AG10803 (cell line): ENCODE data around the gene COL11A1.

Source experiments
- DNase-seq: peaks from one replicate; pipeline ENCODE4 v3.0.0; 2010; ENCODE audit warnings: low read depth
- H3K4me3 ChIP-seq: 2 replicates; pipeline ENCODE4 v1.5.1; 2011; ENCODE audit warnings: mild to moderate bottlenecking, low read length, control low read depth
- TF ChIP-seq, protein P1 (sequence below): conservative IDR thresholded peaks from 2 replicates; pipeline ENCODE4 v1.5.1; 2011; ENCODE audit warnings: mild to moderate bottlenecking, low read length, control low read depth, inconsistent platforms

The COL11A1 gene

DNA sequence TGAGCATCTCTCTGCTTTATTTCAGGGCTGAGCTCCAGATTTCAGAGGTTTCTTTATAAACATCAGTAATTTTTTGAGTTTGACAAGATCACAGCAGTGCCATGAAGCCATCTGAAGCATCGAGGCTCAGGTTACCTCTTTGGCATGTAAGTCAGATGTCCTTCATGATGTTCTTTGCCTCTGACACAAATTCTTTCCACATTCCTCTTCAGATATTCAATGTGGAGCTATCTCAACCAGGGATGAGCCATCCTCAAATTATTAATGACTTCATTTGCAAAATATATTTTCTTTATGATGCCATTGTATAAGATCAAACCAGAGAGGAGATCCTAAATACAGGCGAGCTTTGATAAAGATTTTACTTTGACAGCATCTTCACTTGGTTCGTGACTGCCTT lies 256.7 kb downstream of the COL11A1 start:
- no peak overlapping the region for H3K4me3 ChIP-seq
- TF ChIP-seq, protein P1, sequence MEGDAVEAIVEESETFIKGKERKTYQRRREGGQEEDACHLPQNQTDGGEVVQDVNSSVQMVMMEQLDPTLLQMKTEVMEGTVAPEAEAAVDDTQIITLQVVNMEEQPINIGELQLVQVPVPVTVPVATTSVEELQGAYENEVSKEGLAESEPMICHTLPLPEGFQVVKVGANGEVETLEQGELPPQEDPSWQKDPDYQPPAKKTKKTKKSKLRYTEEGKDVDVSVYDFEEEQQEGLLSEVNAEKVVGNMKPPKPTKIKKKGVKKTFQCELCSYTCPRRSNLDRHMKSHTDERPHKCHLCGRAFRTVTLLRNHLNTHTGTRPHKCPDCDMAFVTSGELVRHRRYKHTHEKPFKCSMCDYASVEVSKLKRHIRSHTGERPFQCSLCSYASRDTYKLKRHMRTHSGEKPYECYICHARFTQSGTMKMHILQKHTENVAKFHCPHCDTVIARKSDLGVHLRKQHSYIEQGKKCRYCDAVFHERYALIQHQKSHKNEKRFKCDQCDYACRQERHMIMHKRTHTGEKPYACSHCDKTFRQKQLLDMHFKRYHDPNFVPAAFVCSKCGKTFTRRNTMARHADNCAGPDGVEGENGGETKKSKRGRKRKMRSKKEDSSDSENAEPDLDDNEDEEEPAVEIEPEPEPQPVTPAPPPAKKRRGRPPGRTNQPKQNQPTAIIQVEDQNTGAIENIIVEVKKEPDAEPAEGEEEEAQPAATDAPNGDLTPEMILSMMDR = no peak
- DNase-seq = peak; percentile 31

DNA sequence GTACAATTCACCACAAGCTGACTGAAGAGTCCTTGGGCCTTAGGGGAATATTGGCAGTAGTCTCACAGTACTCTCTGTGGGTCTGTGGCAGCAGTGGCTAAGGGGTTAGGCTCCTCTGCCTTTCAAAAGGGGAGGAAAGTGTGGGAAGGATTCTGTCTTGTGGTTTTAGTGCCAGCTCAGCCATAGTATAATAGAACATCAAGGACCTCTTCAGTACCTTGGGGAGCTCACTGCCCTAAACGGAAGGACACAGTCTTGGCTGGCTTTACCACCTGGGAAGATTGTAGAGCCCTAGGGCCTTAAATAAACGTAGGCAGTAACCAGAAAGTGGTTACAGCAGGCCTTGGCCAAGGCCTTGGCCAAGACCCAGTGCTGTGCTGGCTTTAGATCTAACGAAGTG lies 265.7 kb downstream of the COL11A1 start:
- TF ChIP-seq, protein P1 = no peak
- H3K4me3 ChIP-seq = no peak overlapping the region
- DNase-seq = no peak

DNA sequence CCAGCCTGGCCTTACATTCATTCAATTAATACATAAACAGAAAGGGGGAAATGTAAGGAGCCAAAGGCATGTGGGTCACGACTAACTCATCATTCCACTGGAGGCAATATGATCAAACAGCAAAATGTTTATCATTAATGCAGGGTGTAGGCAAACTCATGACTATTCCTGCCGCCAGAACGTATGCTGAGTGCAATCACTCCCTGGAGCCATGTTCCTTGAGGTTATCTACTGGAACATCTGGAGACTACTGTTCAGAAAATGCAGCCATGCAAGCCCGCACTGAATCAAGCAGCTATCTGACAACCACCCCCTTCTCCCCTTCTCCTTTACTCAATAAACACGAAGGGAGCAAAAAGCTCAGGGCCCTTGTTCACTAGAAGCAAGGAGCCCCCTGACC lies 267.6 kb downstream of the COL11A1 start:
- TF ChIP-seq, protein P1 = no peak
- H3K4me3 ChIP-seq = no peak overlapping the region

DNA sequence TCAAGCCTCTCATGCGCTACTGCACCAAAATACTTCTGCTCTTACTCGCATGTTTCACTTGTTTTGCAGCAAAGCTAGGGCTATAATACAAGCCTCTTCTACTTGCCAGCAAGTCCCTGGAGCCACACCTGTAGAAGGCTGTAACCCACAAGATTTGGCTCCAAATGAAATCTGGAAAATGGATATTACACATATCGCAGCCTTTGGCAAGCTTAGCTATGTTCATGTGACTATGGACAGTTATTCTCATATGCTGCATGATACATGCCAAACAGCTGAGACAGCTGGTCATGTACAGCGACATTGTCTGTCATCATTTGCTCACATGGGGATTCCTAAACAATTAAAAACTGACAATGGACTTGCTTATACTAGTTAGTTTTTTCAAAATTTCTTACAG lies 270.3 kb downstream of the COL11A1 start:
- TF ChIP-seq, protein P1 = no peak
- H3K4me3 ChIP-seq = no peak overlapping the region
- no peak for DNase-seq

More for the DNA sequence above, 267.6 kb downstream of the COL11A1 start:
- no peak for DNase-seq

- H3K4me3 ChIP-seq = no peak overlapping the region
- TF ChIP-seq, protein P1 = no peak
- DNase-seq = no peak
Observed at GRCh38 chr1:102837551-102837950, 270.8 kb downstream of the COL11A1 start.

DNA sequence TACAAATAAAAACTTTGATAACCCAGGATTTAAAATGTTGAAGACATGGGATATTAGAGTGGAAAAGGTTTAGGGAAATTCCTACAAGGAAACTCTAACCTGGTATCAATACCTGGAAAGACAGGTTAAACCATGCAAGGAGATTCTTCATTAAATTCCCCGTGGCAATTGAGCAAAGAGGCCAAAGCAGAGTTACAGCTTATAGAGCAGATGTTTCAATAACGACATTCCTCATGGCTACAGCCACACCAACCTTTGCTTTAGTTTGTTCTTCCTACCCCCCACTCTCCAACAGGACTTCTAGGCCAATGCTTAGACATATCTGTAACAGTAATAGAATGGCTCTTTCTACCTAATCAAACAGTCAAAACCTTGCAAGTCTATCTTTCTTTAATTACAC lies 271.3 kb downstream of the COL11A1 start:
- no peak for DNase-seq
- no peak overlapping the region for H3K4me3 ChIP-seq
- TF ChIP-seq, protein P1 = no peak

GRCh38 chr1:102834688-102835320 lies 273.5 kb downstream of the COL11A1 start:
- DNase-seq = peak; percentile 31
- no peak overlapping the region for H3K4me3 ChIP-seq
- TF ChIP-seq, protein P1 = no peak
